GM21619 (cell line): ENCODE results near the gene DCLK1.

Experiments
- ATAC-seq: cut with Tn5 transposase; IDR thresholded peaks from one replicate; pipeline ENCODE4 v1.9.1; 2021; ENCODE audit not compliant: unreplicated experiment

The DCLK1 gene

DNA sequence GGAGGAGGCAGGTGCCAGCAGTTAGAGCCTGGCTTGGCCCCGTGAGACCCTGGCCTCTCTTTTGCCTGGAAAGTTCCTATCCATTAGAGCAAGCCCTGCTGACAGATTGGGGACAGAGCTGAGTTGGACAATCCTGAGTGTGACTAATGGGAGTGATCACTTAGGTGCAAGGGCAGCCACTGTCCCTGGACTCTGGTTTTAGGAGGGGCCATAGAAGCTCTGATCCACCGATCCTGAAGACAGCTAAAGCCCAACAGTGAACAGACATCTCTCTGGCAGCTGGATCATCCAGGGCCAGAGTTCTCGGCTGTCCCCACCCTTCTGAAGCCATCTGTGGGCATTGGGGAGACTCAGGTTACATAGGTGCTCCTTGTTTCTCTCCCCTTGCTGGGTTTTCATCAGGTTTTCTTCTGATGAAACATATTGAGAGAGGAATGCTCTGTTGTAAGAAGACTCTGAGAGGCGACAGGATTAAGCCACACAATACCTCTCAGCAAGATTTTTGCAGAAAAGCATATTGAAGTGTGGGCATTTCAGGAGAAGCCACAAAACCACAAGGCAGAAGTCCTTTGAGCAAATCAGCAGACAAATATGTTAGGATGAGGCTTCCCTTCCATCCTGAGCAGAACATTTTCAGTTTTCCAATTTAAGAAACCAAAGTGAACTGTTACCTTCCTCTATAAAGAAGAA is 366.7 kb downstream of the DCLK1 start:
- no peak for ATAC-seq

DNA sequence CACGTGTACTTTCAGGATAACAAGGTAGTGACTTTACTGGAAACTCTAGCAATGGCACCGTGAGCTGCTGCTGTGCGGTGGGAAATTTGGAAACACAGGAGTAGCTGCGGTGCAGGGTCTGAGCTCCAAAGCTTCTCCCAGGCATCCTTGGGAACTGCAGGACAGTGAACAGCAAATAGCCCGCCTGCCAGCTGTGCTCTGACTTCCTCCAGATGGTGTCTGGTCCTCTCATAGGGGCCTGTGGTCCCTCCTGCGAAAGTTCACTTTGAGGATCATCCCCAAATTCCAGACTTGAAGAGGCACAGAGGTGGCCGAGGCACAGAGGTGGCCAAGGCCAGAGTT is 367.4 kb downstream of the DCLK1 start:
- no peak for ATAC-seq

DNA sequence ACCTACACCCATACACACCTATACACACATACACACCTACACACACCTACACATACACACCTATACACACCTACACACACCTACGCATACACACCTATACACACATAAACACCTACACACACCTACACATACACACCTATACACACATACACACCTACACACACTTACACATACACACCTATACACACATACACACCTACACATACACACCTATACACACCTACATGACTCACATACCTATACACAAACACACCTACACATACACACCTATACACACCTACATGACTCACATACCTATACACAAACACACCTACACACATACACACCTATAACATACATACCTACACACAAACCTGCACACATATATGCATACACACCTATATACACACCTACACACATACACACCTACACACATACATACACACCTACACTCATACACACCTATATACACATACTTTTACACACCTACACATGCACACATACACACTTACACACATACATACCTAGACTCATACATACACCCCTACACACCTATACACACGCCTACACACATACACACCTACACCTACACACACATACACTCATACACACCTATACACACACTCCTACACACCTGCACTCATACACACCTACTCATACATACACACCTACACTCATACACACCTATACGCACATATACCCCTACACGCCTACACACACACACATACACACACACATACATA is 368.0 kb downstream of the DCLK1 start:
- ATAC-seq, result no peak

DNA sequence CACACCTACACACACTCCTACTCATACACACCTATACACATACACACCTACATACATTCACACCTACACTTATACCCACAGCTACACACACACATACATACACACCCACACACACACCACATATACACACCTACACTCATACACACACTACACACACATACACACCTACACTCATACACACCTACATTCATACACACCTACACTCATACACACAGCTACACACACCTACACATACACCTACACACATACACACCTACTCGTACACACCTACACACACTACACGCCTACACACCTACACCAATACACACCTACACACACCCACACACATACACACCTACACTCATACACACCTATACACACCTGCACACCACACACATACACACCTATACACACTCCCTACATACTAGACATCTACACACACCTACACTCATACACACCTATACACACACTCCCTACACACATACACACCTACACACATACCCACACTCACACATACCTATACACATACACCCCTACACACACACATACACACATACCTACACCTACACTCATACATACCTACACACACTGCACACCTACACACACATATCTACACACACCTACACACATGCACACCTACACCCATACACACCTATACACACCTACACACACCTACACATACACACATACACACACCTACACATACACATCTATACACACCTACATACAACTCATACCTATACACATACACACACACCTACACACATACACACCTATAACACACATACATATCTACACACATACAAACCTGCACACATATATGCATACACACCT is 369.5 kb downstream of the DCLK1 start:
- ATAC-seq, result no peak

DNA sequence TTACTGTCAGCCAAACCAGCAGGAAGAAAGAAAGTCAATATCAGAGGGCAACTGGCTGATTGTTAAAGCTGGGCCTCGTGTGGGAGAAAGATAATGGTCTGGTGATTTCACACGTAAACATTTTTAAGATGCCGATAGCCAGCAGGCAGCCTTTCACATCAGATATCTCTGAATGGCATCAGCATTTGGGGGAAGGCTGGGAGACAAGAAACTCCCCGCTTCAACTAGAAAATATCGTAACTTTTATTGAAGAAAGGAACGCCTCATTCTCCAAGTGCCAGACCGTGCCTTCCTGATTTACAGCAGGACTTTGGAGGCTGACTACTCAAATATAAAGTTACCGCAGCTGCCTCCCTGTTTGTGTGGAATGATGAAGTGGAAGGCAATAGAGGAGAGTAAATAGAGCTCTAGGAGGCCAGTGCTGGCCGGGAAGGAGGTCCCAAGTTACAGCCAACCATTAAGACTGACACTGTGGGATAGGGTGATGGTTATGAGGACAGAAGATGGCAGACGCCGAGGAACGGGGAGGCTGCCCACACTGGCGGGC is 370.4 kb downstream of the DCLK1 start:
- no peak for ATAC-seq

DNA sequence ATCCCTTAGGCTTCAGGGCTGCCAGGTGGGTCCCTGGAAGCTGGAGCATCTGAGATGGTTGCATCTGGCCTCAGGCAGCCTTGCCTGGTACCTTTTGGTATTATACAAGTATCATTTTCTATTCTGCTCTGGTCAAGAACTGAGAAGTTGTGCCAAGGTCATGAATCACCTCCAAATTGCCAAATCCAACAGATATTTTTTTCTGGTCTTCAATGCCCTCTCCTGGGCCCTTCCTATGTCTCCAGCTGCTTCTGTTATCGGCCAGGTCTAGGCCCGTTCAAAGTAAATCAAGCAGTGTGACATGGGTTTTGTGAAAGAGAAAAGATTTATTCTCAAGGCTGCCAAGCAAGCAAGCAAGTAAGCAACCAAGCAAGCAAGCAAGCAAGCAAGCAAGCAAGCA is 383.6 kb downstream of the DCLK1 start:
- ATAC-seq, result no peak

DNA sequence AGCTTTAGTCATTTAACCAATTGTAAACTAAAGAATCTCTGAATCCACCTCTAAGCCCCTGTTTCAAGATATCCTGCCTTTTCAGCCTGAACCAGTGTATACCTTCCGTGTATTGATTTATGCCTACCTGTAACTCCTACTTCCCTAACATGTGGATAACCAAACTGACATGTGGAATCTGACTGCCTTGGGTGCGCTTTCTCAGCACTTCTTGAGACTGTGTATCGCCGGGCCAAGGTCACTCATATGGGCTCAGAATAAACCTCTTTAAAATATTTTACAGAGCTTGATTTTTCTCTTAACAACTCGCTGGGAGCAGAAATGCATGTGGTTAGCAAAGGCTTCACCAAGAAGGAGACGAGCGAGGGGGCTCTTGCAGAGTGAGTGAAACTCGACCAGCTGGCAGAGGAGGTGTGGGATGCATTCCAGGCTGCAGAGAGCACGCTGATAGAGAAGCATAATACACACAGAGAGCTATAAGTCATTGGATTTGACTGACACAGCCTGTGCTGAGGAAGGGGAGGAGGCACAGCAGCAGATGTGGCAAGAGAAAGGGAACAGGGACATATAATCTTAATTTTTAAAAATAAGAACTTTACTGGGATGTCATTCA is 386.5 kb downstream of the DCLK1 start:
- ATAC-seq, result no peak

DNA sequence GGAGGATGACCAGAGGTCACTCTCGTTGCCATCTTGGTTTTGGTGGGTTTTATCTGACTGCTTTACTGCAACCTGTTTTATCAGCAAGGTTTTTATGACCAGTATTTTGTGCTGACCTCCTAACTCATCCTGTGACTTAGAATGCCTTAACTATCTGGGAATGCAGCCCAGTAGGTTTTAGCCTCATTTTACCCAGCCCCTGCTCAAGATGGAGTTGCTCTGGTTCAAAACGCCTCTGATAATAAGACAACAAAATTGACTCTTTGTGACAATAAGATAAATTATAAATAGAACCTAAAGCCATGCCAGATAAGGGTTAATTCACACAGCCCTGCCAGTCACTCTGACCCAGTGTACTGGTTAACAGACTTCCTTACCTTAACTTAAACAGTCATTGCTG is 387.0 kb downstream of the DCLK1 start:
- ATAC-seq, result no peak

DNA sequence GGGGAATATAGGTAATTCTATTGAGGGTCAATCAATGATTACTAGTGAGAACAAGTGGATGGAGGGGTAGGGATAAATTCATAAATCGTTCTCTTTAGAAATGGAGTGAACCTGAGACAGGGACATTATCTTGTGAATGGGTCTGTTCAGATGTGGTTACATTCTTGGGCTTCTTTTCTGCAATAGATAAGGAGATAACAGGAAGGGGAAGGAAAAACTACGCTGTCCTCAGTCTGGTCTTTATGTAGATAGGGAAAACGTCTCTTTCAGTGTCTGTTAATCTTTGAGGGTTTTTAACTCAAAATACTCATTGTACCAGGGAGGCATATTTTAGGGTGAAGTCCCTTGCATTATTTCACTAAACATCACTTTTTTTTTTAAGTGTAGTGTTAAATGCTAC is 388.0 kb downstream of the DCLK1 start:
- no peak for ATAC-seq

DNA sequence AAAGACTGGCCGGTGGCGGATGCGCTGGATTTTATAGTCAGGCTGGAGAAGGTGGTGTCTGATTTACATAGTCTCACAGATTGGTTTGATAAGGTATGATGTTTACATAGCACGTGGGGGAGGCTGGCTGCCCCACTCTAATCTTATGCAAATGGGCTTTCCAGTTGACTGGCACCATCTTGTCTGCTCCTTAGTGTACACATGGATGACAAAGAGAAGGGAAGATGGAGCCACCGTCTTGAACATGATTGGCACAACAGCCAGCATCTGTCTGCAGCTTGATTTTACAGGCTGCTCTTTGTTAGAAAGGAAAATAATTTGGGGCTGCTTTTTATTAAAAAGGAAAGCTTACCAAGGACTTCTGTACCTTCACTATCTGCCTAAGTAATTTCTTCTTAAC is 389.5 kb downstream of the DCLK1 start:
- ATAC-seq, result no peak

DNA sequence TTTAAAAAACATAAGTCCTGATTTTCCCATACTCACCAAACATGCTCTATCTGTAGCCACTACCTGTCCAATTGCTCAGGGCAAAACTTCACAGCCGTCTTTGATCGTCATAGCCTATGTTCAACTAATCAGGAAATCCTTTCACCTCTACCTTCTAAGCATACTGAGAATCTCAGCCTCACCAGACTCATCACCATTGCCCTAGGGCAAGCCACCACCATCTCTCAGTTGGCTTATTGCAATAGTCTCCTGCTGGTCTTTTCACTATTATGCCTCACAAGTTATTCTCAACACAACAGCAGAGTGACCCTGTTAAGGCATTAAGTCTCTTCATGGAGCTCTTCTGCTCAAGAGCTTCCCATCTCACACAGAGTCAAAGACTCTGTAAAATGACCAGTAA is 394.3 kb downstream of the DCLK1 start:
- no peak for ATAC-seq

DNA sequence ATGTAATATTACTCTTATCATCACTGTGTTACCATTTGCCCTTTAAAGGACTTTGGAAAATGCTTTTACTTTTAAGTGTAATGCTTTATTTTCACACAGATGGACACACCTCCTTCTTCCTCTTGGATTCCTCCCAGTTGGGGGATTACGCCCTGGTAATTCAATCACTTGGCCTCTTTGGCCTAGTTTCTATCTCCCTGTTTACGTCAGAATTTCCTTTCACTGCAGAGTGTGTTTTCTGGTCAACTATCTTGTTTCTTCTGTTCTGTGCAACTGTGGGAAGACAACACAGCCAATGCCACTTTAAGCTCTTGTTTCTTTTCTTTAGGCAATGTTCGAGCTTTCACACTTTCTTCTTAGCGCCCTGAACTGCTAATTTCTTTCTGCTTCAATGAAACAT is 397.4 kb downstream of the DCLK1 start:
- no peak for ATAC-seq

DNA sequence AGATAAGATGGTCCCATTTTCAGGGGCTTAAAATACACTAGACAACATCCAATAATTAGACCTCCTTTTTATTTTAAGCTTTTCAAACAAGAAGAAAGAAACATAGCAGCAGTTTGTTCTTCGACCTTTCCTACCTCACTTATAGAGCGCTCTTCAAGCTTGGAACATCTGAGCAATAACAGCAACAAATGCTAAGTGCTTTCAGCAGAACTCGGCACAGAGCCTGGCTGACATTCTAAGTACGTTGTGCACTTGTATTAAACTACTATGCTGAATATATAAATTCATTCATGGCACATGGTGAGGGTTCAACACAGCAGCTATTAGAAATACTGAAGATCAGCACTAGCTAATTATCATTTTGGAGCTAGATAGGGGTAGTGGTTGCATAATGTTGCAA is 398.6 kb downstream of the DCLK1 start:
- ATAC-seq, result no peak

DNA sequence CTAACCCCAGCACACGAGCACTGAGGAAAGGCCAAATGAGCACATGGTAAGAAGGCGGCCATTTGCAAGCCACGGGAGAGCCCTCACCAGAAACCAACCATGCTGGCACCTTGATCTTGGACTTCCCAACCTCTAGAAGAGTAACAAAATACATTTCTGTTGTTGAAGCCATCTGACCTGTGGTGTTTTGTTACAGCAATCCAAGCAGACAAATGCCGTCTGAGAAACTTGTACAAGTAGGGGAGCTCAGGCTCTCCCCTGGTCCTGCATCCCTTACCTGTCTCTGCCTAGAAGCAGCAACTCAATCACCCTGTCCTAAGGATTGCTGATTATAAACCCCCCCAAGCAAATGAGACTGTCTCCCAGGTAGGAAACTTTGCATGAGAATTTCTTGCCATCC is 399.7 kb downstream of the DCLK1 start:
- ATAC-seq, result no peak

DNA sequence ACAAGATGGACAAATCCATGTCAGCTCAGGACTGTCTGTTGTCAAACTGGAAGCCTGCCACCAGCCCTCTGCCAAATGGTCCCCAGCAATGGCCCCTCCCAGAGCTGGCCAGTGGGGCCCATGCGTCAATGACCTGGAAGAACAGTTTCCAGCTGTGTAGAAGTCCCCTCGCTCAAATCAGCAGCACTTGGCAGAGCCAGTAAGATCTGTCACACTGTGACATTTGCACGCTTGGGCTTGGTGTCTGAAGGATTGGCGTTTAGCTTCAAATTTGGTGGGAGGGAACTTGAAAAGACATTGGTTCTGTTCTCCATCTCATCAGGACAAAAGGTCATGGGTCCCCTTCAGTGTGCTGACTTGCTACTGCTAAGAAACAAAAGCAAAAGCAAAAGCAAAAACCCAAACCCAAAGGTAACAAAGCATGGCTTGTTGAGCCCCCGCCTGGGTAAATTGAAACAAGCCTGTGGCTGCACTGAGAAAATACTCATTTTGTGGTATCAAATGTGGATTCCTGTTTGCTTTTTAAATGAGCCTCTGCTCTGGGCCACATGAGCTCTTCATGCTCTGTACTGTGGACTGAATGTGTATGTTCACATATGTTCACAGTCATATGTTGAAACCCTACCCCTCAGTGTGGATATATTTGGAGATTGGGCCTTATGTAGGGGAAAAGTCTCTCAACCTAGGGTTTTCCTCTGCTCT is 401.1 kb downstream of the DCLK1 start:
- ATAC-seq, result peak; percentile 83

DNA sequence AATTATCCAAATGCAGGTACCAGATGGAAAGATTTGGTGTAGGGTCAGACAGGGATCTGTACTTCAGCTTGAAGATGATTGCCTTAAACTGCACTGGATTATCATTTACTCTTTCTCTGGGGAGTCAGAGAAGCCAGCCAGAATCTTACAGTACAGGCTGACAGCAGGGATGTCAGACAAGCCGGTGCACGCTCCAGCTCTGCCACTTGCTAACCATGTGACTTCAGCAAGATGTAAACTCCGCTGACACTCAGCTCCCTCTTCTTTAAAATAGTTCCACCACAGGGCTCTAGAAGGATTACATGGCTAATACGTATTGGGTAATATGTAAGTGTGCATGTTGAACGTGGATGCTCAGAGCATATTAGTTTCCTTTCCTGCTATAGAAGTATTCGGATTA is 403.3 kb downstream of the DCLK1 start:
- ATAC-seq, result no peak

DNA sequence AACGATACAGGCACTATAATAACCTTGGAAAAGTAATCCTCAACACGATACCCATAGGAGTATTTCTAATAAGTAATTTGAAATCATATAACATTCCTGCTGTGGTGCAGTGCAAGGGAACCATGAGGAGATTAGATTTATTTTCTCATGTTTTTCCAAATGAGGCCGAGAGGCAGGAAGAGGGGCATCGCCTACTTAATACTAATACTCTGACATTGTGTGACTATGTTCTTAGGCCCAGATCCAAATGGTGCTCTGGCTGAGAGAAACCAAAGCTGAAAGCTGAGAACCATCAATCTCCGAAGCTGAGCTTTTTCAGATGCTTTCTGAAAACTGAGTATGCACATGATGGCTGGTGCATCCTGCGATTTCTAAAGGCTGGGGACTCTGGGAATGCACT is 406.7 kb downstream of the DCLK1 start:
- no peak for ATAC-seq

DNA sequence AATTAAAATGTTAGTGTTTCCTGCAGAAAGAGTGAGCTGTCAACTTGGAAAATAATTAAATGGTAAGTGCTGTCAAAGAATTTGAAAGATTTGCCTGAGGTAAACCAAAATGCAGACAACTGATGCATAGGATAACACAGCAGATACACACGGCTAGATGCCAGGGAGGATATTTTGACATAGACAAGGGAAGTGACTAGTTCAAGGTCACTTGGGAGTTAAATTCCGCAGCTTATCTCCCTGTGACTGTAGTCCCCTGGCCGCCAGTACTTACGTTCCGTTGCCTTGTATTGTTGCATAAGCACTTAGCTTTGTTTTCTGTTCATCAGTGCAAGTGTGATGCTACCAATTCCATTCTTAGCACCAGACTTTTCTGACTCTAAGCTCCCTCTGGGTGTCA is 407.4 kb downstream of the DCLK1 start:
- no peak for ATAC-seq

DNA sequence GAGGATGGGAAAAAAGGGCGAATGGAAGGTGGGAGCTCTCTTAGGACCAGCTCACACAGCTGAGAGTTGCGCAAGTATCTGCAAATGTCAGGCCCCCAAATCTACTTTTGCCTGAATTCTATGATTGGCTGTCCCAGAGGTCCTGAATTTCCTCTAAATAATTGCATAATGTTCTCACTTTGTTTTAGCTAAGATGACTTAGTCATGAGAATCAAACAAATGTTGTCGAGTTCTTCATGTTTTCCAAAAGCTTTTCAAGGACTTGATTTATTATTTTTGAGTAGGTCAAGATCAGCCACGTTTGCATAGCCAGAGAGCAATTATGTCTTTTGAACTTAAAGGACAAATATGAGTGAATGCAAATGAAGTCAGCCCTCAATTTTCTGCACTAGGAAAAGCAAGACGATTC is 408.1 kb downstream of the DCLK1 start:
- ATAC-seq, result no peak

DNA sequence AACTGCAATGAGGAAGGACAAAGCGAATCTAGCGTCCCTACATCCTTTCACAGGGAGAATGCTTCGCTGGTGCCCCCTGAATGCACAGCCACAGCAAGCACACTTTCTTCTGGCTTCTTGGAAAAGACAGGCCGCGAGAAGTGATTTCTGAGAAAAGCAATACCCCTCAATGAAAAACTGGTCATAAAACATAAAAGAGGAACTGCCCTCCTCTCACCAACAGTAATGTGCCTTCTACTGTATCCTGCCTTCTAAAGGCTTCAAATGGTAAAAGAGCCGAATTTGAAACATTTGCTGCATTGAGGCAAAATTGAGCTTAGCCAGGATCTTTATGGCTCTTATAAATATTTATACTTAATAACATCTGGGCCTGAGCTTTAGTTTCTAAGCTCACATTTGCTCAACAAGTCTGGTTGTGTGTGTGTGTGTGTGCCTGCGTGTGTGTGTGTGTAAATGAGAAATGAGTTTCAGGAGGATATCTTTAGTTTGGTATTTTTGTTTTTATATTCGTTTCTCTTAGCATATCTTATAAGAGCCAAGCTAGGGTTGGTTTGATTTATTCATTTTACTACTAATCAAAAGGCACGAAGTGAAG is 408.6 kb downstream of the DCLK1 start:
- no peak for ATAC-seq
